Stimulated activated CD8-positive, alpha-beta memory T cell treated with anti-CD3 and anti-CD28 coated beads, Interleukin-15, amount 100 ng/mL, for 1 hour (primary cell): ENCODE data around the gene UBE2I.
"Not testable (repeated sequence)": the region's sequence is repeated elsewhere in the genome, so short reads cannot be mapped to it uniquely, and the experiment has no call there.

Source experiments
- DNase-seq: peaks from one replicate; pipeline ENCODE4 v3.0.0-alpha.2; 2020; ENCODE audit warnings: low read depth

UBE2I gene

GRCh38 chr16:1293921-1294656 lies 15.3 kb upstream of the UBE2I start:
- DNase-seq, result no peak

GRCh38 chr16:1295465-1295864 lies 14.0 kb upstream of the UBE2I start:
- no peak for DNase-seq

GRCh38 chr16:1296688-1297017 lies 12.8 kb upstream of the UBE2I start:
- not testable (repeated sequence) for DNase-seq

DNA sequence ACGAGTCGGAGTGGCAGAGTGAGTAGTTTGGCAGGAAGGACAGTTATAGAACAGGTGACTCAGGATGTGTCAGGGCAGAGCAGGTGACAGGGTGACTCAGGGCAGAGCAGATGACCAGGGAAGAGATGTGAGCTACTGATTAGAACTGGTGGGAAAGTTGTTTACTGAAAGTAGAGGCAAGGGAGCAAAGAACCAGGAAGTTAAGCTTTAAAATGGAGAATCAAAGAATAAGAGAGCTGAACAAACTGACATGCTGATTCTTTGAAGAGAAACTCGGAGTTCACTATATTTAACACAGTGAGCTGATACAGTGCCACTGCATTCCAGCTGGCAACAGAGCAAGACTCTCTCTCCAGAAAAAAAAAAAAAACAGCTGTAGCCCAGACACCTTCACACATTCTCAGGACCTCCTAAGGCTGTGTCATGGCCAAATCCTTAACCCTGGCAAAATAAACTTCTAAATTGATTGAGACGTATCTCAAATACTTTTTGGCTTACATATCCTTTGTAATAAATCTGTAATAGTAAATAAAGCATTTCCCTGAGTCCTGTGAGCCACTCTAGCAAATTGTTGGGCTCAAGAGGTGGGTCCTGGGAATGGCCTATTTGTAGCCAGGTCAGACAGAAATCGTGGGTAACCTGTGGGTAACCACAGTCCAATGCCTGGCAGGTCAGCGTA lies 12.3 kb upstream of the UBE2I start:
- no peak for DNase-seq

GRCh38 chr16:1298406-1298805 lies 11.0 kb upstream of the UBE2I start:
- DNase-seq, result no peak

- DNase-seq, result no peak
Observed at GRCh38 chr16:1299012-1299867, 10.2 kb upstream of the UBE2I start.

DNA sequence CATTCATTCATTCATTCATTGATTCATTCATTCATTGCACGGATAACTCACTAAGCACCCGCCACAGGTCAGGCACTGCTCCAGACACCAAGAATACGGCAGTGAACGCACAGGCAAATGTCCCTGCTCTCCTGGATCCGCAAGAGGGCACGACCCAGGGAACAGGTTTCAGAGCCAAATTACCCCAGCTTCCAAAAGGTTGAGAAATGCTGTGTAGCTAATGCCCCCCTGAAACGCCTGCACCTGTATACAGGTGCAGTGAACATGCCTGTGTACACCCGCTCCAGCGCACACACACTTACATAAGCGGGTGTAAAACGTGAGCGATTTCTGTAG lies 9.6 kb upstream of the UBE2I start:
- DNase-seq, result no peak

- peak; percentile 54 for DNase-seq
Observed at GRCh38 chr16:1300664-1301476, 8.6 kb upstream of the UBE2I start.

DNA sequence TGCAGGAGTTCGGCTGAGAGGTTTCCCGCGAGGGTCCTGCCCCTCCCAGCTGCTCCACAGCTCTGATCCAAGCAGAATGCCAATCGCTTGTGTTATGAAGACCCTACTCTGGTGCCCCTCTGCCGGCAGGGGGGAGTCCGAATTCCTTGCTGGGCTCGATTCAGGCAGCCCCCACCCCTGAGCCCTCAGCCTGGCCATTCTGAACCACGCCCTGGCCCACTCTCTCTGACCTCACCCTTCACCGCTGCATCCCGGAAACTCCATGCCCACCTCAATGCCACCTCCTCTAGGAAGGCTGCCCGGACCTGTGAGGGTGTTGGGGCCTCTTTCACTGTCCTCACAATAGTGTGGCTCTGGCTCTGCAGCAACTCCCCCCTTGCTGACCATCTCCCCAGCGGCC lies 7.9 kb upstream of the UBE2I start:
- no peak for DNase-seq

GRCh38 chr16:1305823-1306222 lies 3.6 kb upstream of the UBE2I start:
- no peak for DNase-seq

GRCh38 chr16:1306334-1306733 lies 3.1 kb upstream of the UBE2I start:
- no peak for DNase-seq

GRCh38 chr16:1308036-1308976 lies 1.1 kb upstream of the UBE2I start:
- DNase-seq, result no peak

DNA sequence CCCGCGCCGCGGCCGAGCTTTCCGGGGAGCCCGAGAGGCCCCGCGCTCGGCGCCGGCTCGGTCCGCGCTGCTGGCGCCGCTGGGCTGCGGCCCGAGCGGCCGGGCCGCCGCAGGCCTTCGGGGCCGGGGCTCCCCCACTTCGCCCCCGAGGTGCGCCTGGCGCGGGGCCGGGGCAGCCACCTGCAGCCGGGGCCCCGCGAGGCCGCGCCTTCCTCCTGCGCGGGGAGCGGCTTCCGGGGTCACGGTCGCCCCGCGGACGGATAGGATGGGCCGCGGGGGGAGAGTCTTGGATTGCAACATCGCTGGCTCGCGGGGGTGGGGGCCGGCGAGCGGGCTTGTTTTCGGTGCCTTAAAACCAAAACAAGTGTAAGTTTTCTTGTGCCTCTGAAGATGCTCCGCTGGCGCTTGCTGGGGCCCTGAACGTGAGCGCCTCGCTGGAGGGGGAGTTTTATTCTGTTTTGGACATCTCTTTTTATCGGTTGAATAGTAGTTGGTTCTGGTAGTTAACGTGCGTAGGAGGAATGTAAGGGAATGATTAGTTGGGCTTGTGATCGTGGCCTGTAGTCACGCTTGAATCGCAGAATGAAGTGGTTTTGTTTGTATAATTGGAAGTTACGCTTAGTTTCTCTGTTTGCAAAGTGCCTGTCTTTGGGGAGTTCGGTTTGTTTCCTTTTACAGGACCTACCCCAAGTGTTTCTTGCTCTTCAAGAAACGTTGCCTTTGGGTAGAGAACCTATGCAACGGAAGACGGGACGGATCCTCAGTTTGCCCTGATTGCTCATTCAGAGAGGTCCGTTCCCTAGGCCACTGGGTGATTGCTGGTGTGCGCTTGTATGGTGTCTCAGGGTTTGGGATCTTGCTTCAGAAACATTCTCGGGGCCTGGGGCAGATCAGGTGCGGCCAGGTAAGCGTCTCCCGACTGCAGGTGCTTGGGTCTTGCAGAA lies 724 bp downstream of the UBE2I start:
- DNase-seq, result no peak

DNA sequence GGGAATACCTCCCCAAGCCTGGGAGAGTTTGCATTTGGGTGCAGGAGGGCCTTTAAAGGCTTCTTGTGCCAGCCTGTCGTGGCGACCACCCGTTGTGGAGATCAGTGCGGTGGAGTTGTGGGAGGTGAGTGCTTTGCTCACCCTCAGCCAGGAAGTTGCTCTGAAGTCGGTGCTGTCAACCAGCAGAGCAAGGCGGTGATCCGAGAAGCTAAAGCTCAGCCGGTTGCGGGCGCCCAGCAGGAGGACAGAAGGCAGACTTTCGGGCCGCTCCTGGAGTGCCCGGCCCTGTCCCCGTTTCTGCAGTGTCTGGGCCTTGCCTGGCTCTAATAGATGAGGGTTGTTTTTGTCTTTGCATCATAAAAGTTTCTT lies 1.4 kb downstream of the UBE2I start:
- no peak for DNase-seq

DNA sequence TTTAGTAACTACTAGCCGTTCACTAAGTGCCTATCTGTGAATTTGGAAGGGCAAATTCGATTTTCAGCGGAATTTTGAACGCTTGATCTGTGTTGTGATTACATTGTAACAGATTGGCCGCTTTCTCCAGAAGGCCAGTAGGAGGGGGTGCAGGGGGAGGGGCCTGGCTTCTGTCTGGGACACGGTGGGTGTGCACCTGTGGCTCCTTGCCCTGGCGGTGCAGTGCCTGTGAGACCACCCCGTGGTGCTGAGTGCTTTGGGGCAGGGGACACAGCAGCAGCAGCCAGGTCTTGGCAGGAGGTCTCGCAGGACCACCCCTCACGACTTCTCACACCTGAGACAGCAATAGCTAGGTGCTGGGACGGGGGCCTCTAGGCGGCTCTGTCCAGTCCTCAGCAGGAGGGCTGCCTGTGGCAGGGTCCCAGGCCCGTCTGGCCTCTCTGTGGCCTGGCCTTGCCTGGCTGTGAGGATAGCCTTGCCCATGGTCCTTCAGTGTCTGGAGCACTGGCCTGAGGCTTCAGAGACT lies 1.8 kb downstream of the UBE2I start:
- no peak for DNase-seq

DNA sequence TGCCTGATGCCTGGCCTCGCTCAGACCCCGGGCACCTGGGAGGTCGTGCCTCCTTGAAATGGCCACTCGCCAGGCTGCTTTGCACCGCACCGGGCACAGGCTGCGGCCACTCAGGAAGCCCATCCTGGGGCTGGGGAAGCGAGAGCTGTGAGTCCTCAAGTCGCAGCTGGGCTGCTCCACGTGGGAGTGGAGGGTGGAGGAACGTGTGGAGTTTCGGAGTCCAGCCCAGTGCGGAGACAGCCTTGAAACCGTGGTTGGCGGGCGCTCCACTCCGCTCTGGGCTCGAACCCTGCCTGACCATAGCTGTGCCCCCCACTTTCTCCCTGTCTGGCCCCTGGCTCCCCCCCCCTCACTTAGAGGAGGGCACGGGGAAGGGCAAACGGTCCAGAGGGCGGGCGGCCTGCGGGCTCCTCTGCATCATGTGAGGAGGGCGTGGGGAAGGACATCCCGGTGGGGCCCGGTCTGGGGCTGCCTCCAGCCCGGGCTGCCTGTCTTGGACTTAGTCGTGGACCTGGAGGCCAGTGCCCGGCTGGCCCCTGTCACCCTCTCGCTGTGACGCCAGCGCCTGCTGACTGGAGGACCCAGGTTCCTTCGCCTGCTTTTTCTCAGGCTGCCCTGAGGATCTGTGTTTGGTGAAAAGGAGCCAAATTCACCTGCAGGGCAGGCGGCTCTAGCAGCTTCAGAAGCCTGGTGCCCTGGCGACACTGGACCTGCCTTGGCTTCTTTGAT lies 2.5 kb downstream of the UBE2I start:
- no peak for DNase-seq

DNA sequence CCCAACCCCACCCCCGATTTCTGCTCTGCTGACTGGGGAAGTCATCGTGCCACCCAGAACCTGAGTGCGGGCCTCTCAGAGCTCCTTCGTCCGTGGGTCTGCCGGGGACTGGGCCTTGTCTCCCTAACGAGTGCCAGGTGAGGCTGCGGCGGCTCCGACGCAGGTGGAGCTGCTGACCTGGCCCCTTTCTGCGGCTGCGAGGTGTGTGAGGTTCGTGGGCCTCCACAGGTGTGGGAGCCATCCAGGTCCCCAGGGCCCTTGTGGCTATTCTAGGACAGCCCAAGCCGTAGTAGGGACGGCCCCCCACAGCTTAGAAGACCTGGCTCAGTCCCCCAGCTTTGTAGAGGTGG lies 3.0 kb downstream of the UBE2I start:
- DNase-seq, result no peak

DNA sequence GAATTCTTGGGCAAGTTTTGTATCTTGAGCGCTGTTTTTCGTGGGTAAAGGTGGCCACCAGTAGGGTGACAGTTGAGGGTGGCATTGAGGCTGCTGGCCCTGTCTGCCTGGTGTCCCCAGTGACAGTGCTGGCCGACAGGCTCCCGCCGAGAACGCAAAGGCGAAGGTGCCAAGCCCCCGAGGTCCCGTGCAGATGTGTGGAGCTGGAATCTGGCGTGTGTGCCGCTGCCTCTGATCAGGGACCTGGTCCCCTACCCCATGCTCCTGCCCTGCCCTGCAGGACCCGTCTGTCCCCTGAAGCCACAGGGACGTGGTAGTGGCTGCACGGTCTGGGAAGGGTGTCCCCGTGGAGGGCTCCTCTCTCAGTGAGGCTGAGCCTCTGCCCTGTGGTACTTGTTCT lies 3.5 kb downstream of the UBE2I start:
- DNase-seq, result no peak

GRCh38 chr16:1313721-1314369 lies 4.4 kb downstream of the UBE2I start:
- DNase-seq, result no peak
